Omental fat pad (tissue), 4 donors: ENCODE results near the gene UBE2I. TPM values are rescaled to one million over a fixed set of nuclear protein-coding genes. Genes with fewer than 3 reads are reported as not detected.

Source experiments
- ATAC-seq: fragments of 150-250 bp; one replicate; pipeline ENCODE4 v1.9.1; 2016; ENCODE audit warnings: mild to moderate bottlenecking, moderate library complexity; ENCODE audit not compliant: low FRiP score
- DNase-seq: peaks from one replicate; pipeline ENCODE4 v3.0.0-alpha.2; 2019; ENCODE audit warnings: low spot score
- CTCF ChIP-seq, 3 donors: fragments of 450-650 bp; IDR thresholded peaks; one replicate each; pipeline ENCODE4 v1.5.1; 2016 to 2017; ENCODE audit warnings: antibody characterized with exemption in 3 of 3, mild to moderate bottlenecking in 3 of 3, moderate library complexity in 2 of 3
- total RNA-seq, 4 donors: library from RNA; depleted of rRNA; stranded (reverse); fragments of >200 nt; gene quantifications; one replicate each; pipeline ENCODE4 v1.1.0, GENCODE V29; 2016

UBE2I gene
- total RNA-seq, 4 donors from 2014 or later: 50.9 to 94.9 (median 72.5) TPM

GRCh38 chr16:1345651-1346421, 36.4 kb downstream of the UBE2I start:
- no peak for ATAC-seq

GRCh38 chr16:1346422-1347285, 37.2 kb downstream of the UBE2I start:
- TF ChIP-seq CTCF (IDR thresholded peaks at IDR 0.05): no peak
- ATAC-seq (no peak), DNase-seq (no peak)

More at GRCh38 chr16:1345651-1346421, 36.4 kb downstream of the UBE2I start:
- DNase-seq: no peak
- no peak for TF ChIP-seq CTCF (IDR thresholded peaks at IDR 0.05)

GRCh38 chr16:1347286-1347855, 37.9 kb downstream of the UBE2I start:
- TF ChIP-seq CTCF (IDR thresholded peaks at IDR 0.05): no peak
- DNase-seq: no peak
- no peak for ATAC-seq

- no peak for DNase-seq
- no peak for ATAC-seq
- no peak for TF ChIP-seq CTCF (IDR thresholded peaks at IDR 0.05)
Measured at GRCh38 chr16:1347962-1348361, 38.5 kb downstream of the UBE2I start.

GRCh38 chr16:1348441-1348840, 39.0 kb downstream of the UBE2I start:
- no peak for ATAC-seq

GRCh38 chr16:1348926-1349325, 39.5 kb downstream of the UBE2I start:
- ATAC-seq (no peak), DNase-seq (no peak)
- no peak for TF ChIP-seq CTCF (IDR thresholded peaks at IDR 0.05)

More at GRCh38 chr16:1348441-1348840, 39.0 kb downstream of the UBE2I start:
- TF ChIP-seq CTCF (IDR thresholded peaks at IDR 0.05): no peak
- DNase-seq: no peak
